Ovary (tissue), 3 donors: ENCODE measurements around the gene KBTBD13.

Source experiments
- EP300 ChIP-seq: sonication (generic); formaldehyde crosslinking; IDR thresholded peaks from one replicate; pipeline ENCODE4 v1.6.1; 2017; ENCODE audit warnings: antibody characterized with exemption
- TF ChIP-seq, protein P1 (sequence below), 3 donors: fragments of 450-650 bp in 2 of 3; fragments of 200-600 bp in 1 of 3; IDR thresholded peaks; one replicate each; pipeline versions ENCODE4 v1.5.1 to v1.8.0; 2016 to 2022; ENCODE audit warnings: antibody characterized with exemption in 3 of 3, mild to moderate bottlenecking in 1 of 3
- donor health status: DM: no; HTN: no; CAD: no.

DNA sequence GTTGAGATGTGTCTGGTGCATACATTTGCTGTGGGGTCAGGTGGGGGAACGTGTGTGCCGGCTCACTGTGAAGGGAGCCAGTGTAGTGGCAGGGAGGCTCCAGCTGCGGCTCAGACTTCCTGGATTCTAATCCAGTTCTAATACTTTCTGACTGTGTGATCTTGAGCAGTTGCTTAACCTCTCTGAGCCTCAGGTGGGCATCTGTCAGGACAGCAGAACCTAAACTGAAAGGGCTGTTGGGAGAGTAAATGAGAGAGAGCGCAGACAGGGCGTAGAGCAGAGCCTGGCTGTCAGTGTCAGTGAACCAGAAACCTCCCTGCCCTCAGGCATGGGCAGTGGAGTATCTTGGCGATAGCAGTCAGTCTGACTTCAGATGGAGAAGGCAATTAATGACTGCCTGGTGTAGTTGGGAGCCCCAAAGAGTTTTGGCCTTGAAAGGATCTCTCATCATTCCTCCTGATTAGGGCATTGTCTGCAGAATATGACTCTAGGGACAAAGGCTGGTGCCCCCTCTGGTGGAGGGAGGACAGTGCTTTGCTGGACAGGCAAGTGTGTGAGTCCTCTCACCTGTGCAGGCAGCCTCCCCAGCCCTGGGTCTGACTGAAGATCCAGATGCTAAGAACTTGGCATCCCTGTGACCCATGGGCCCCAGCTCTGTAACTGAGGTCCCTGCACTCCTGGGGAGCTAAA lies 9.6 kb downstream of the KBTBD13 start:
- TF ChIP-seq, protein P1, sequence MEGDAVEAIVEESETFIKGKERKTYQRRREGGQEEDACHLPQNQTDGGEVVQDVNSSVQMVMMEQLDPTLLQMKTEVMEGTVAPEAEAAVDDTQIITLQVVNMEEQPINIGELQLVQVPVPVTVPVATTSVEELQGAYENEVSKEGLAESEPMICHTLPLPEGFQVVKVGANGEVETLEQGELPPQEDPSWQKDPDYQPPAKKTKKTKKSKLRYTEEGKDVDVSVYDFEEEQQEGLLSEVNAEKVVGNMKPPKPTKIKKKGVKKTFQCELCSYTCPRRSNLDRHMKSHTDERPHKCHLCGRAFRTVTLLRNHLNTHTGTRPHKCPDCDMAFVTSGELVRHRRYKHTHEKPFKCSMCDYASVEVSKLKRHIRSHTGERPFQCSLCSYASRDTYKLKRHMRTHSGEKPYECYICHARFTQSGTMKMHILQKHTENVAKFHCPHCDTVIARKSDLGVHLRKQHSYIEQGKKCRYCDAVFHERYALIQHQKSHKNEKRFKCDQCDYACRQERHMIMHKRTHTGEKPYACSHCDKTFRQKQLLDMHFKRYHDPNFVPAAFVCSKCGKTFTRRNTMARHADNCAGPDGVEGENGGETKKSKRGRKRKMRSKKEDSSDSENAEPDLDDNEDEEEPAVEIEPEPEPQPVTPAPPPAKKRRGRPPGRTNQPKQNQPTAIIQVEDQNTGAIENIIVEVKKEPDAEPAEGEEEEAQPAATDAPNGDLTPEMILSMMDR (IDR thresholded peaks at IDR 0.05): no peak
- no peak for TF ChIP-seq EP300
